SK-N-SH (cell line): ENCODE measurements around the gene ITGA2. TPM values are rescaled to one million over a fixed set of nuclear protein-coding genes. Genes with fewer than 3 reads are reported as not detected.

Source experiments
- CTCF ChIA-PET: fragments of 300-600, 350-600 bp; formaldehyde crosslinking; extraction: SDS; loops from one replicate; lab custom pipeline; 2021; lab: Yijun Ruan, JAX
- POLR2A ChIA-PET: fragments of 350-600 bp; sonication (Branson Sonifier 250); formaldehyde crosslinking; extraction: SDS; loops from one replicate; lab custom pipeline; 2020; ENCODE audit warnings: antibody characterized with exemption, inconsistent platforms; lab: Yijun Ruan, JAX
- DNase-seq: peaks from one replicate; pipeline ENCODE4 v3.0.0; 2012
- H2AFZ ChIP-seq: fragments of 200-600 bp; sonication (generic); 2 replicates; pipeline ENCODE4 v1.8.1; 2016; ENCODE audit warnings: antibody characterized with exemption, mild to moderate bottlenecking, low read depth
- H3F3A ChIP-seq: fragments of 200-600 bp; sonication (generic); replicated peaks from 2 replicates; pipeline ENCODE3; 2016; ENCODE audit warnings: antibody characterized with exemption, mild to moderate bottlenecking; ENCODE audit not compliant: insufficient read depth
- H3K27ac ChIP-seq, 2 experiments: fragments of 200-500 bp in 1 of 2; fragments of 200-600 bp in 1 of 2; sonication (Bioruptor generic) in 1 of 2; sonication (generic), shearing (Covaris generic) in 1 of 2; 2 replicates each; pipeline versions ENCODE4 v1.5.1 to v1.6.1; 2014 to 2016; ENCODE audit warnings: low read depth in 2 of 2, inconsistent platforms in 1 of 2, low read length in 1 of 2, mild to moderate bottlenecking in 1 of 2, mixed read lengths in 1 of 2
- H3K27me3 ChIP-seq: fragments of 200-600 bp; sonication (generic), shearing (Covaris generic); 2 replicates; pipeline ENCODE4 v1.6.1; 2016; ENCODE audit warnings: mixed run types; ENCODE audit not compliant: insufficient read depth
- H3K36me3 ChIP-seq, 2 experiments: fragments of 200-500 bp in 1 of 2; fragments of 200-600 bp in 1 of 2; sonication (Bioruptor generic) in 1 of 2; sonication (generic) in 1 of 2; replicated peaks in 1 of 2; 2 replicates each; pipeline versions ENCODE3 to v1.5.1; 2014 to 2016; ENCODE audit warnings: low read length in 1 of 2, mild to moderate bottlenecking in 1 of 2; ENCODE audit not compliant: insufficient read depth in 2 of 2, control insufficient read depth in 1 of 2
- H3K4me1 ChIP-seq, 2 experiments: fragments of 200-500 bp in 1 of 2; fragments of 200-600 bp in 1 of 2; sonication (Bioruptor generic) in 1 of 2; sonication (generic), shearing (Covaris generic) in 1 of 2; 2 replicates each; pipeline versions ENCODE4 v1.5.1 to v1.6.1; 2014 to 2016; ENCODE audit warnings: low read depth in 1 of 2, low read length in 1 of 2, mixed run types in 1 of 2; ENCODE audit not compliant: insufficient read depth in 2 of 2, control insufficient read depth in 1 of 2
- H3K4me2 ChIP-seq: fragments of 200-600 bp; sonication (generic), shearing (Covaris generic); 2 replicates; pipeline ENCODE4 v1.6.1; 2017; ENCODE audit warnings: mixed run types
- H3K4me3 ChIP-seq, 2 experiments: fragments of 200-500 bp in 1 of 2; fragments of 200-600 bp in 1 of 2; sonication (Bioruptor generic) in 1 of 2; sonication (generic), shearing (Covaris generic) in 1 of 2; 2 replicates each; pipeline versions ENCODE4 v1.5.1 to v1.8.1; 2014 to 2016; ENCODE audit warnings: low read depth in 2 of 2, inconsistent platforms in 1 of 2, low read length in 1 of 2, mild to moderate bottlenecking in 1 of 2, mixed read lengths in 1 of 2, moderate library complexity in 1 of 2
- H3K79me2 ChIP-seq: fragments of 200-600 bp; sonication (generic); 2 replicates; pipeline ENCODE4 v1.8.1; 2017; ENCODE audit warnings: mild to moderate bottlenecking; ENCODE audit not compliant: insufficient read depth
- H3K9ac ChIP-seq: fragments of 200-600 bp; sonication (generic); 2 replicates; pipeline ENCODE4 v1.6.1; 2017; ENCODE audit warnings: mixed run types
- H3K9me2 ChIP-seq: fragments of 200-600 bp; sonication (generic); 2 replicates; pipeline ENCODE4 v1.6.1; 2017; ENCODE audit warnings: mixed run types
- H3K9me3 ChIP-seq: fragments of 200-600 bp; sonication (generic); 2 replicates; pipeline ENCODE4 v1.6.1; 2017; ENCODE audit warnings: mixed run types, mild to moderate bottlenecking, moderate library complexity
- H4K20me1 ChIP-seq: fragments of 200-600 bp; sonication (generic); 2 replicates; pipeline ENCODE4 v1.6.1; 2017; ENCODE audit warnings: mild to moderate bottlenecking, mixed run types; ENCODE audit not compliant: insufficient read depth
- CTCF ChIP-seq: fragments of 200-600 bp; sonication (generic); IDR thresholded peaks from 2 replicates; pipeline ENCODE4 v1.6.1; 2017; ENCODE audit warnings: antibody characterized with exemption, mild to moderate bottlenecking, moderate library complexity
- ELF1 ChIP-seq: IDR thresholded peaks from 2 replicates; pipeline ENCODE4 v1.4.0; 2012
- EP300 ChIP-seq, 2 experiments: IDR thresholded peaks; 2 replicates each; pipeline versions ENCODE4 v1.4.0 to v1.6.1; 2012; ENCODE audit warnings: borderline replicate concordance in 1 of 2, low read depth in 1 of 2, low read length in 1 of 2
- FOSL2 ChIP-seq: IDR thresholded peaks from 2 replicates; pipeline ENCODE4 v1.4.0; 2012; ENCODE audit warnings: low read depth, mild to moderate bottlenecking, moderate library complexity, borderline replicate concordance
- FOXJ3 ChIP-seq: sonication (generic); formaldehyde crosslinking; IDR thresholded peaks from 2 replicates; pipeline ENCODE4 v1.5.1; 2020; ENCODE audit warnings: mild to moderate bottlenecking, missing genetic modification reagents
- JUND ChIP-seq: IDR thresholded peaks from 2 replicates; pipeline ENCODE4 v1.4.0; 2012
- MAX ChIP-seq: IDR thresholded peaks from 2 replicates; pipeline ENCODE4 v1.4.0; 2012; ENCODE audit warnings: low read depth
- MXI1 ChIP-seq: IDR thresholded peaks from 2 replicates; pipeline ENCODE4 v1.6.1; 2012; ENCODE audit warnings: mild to moderate bottlenecking, low read depth, low read length, improper control_type of control experiment
- NFIC ChIP-seq: IDR thresholded peaks from 2 replicates; pipeline ENCODE4 v1.4.0; 2012; ENCODE audit warnings: borderline replicate concordance
- PBX3 ChIP-seq: IDR thresholded peaks from 2 replicates; pipeline ENCODE4; 2012
- RCOR1 ChIP-seq: fragments of 150-350 bp; IDR thresholded peaks from 2 replicates; pipeline ENCODE4 v1.6.1; 2017; ENCODE audit warnings: antibody characterized with exemption, low read length
- REST ChIP-seq: IDR thresholded peaks from 2 replicates; pipeline ENCODE4 v1.6.1; 2012; ENCODE audit warnings: mild to moderate bottlenecking, low read depth, low read length, moderate library complexity
- RFX5 ChIP-seq: IDR thresholded peaks from 2 replicates; pipeline ENCODE4 v1.6.1; 2012; ENCODE audit warnings: mild to moderate bottlenecking, improper control_type of control experiment, low read length
- RXRA ChIP-seq: IDR thresholded peaks from 2 replicates; pipeline ENCODE4 v1.4.0; 2012; ENCODE audit warnings: low read depth, mild to moderate bottlenecking, borderline replicate concordance
- SIN3A ChIP-seq: IDR thresholded peaks from 2 replicates; pipeline ENCODE4 v1.6.1; 2012; ENCODE audit warnings: low read depth, mild to moderate bottlenecking, low read length, moderate library complexity, borderline replicate concordance
- TAF1 ChIP-seq: IDR thresholded peaks from 2 replicates; pipeline ENCODE4 v1.6.1; 2012; ENCODE audit warnings: low read depth, mild to moderate bottlenecking, low read length, moderate library complexity, borderline replicate concordance
- TCF12 ChIP-seq: IDR thresholded peaks from 2 replicates; pipeline ENCODE4 v1.4.0; 2012
- TEAD4 ChIP-seq: IDR thresholded peaks from 2 replicates; pipeline ENCODE4 v1.4.0; 2012; ENCODE audit warnings: mild to moderate bottlenecking, borderline replicate concordance; ENCODE audit not compliant: insufficient read depth
- USF1 ChIP-seq: IDR thresholded peaks from 2 replicates; pipeline ENCODE4 v1.4.0; 2012; ENCODE audit warnings: low read depth, borderline replicate concordance
- WGBS: methylation state at CpG from one replicate; pipeline ENCODE4 v1.1.6; 2017; ENCODE audit warnings: low lambda C conversion rate; 5-methylcytosine and 5-hydroxymethylcytosine counted together
- polyA plus RNA-seq, 3 experiments: library from polyadenylated mRNA; depleted of rRNA; stranded (reverse); fragments of >200 nt; gene quantifications; 2 replicates each; pipeline ENCODE4 v1.2.3, GENCODE V29; 2012

The ITGA2 gene
- polyA plus RNA-seq, 1 of the 3 experiments (the other 2 are of a cell fraction), result 38.2 TPM

GRCh38 chr5:52985306-52985705 lies 3.8 kb upstream of the ITGA2 start (continued):
- TF ChIP-seq USF1 (no peak), FOSL2 (no peak), NFIC (no peak), ELF1 (no peak), RFX5 (no peak), TAF1 (no peak)

- DNase-seq, result no peak
- H4K20me1 ChIP-seq, result no peaks in the 10 kb centered on the region; the same call in 1 of the 2 replicates
- peak overlapping the region; percentile 76; the same call in 1 of the 2 replicates for H3K9ac ChIP-seq
- H2AFZ ChIP-seq, result no peak overlapping the region
- H3K36me3 ChIP-seq, result peaks cover 6 to 17% of the 10 kb centered on the region in 2 experiments
- ChIA-PET POLR2A (interaction anchor here (0.7 kb wide), 1 partner anchor 34 kb away, joined by 3 read pairs; no protein-coding TSS in a partner anchor), CTCF (interaction anchor here (0.7 to 1.4 kb wide), 5 partner anchors 11 to 269 kb away, joined by 3 to 5 read pairs (median 3); no protein-coding TSS in a partner anchor)
- 6% methylated on average over 4 of the region's 4 CpGs for WGBS
- peak overlapping the region; percentile 22 to 87; a peak in 3 of 4 replicates for H3K4me3 ChIP-seq
- peak overlapping the region; percentile 74 for H3K4me2 ChIP-seq
- TF ChIP-seq EP300 (IDR thresholded peaks at IDR 0.05; ENCODE audit: borderline replicate concordance in 1 of 2, low read depth in 1 of 2, low read length in 1 of 2) (peak in 1 of 2 experiments; percentile 83; a peak in 2 of 4 replicates), CTCF (no peak), TAF1 (0 out of 2 replicates have a peak, but pooled peaks have one; percentile 9), RCOR1 (no peak), RXRA (peak; percentile 65), TEAD4 (peak; percentile 63; the same call in 1 of the 2 replicates), FOSL2 (peak; percentile 71), REST (no peak), FOXJ3 (no peak), NFIC (peak; percentile 87), TCF12 (peak; percentile 80), JUND (peak; percentile 76), SIN3A (no peak), MXI1 (no peak), PBX3 (peak; percentile 77), ELF1 (no peak), MAX (no peak)
- H3K79me2 ChIP-seq, result peaks cover 36% of the 10 kb centered on the region
- no peaks in the 10 kb centered on the region for H3K9me2 ChIP-seq
- H3K4me1 ChIP-seq, result peaks cover 6 to 22% of the 10 kb centered on the region in 2 experiments
- peaks cover 36% of the 10 kb centered on the region for H3F3A ChIP-seq
- H3K27me3 ChIP-seq, result no peaks in the 10 kb centered on the region
- H3K9me3 ChIP-seq, result no peaks in the 10 kb centered on the region
- H3K27ac ChIP-seq, result peak overlapping the region; percentile 53 to 81
Measured at GRCh38 chr5:52987711-52988331, 1.3 kb upstream of the ITGA2 start.
